ENCODE data around the gene SCT. TPM values are rescaled to one million over a fixed set of nuclear protein-coding genes. Genes with fewer than 3 reads are reported as not detected.

Gene SCT
- total and polyA plus RNA-seq, 2 of the 4 experiments (the other 2 are of a cell fraction): not detected

- H3K4me2 ChIP-seq (ENCODE audit: low read depth, low read length): no peak overlapping the region
- H2AK5ac ChIP-seq (ENCODE audit: low read depth, low read length): no peak overlapping the region
- H3K27ac ChIP-seq (ENCODE audit: insufficient read depth, low read length): no peak overlapping the region
- intact Hi-C loops (cut with micrococcal nuclease) (no loop called here), dilution Hi-C loops (cut with HindIII; ENCODE audit: low sequenced_read_pairs, unreplicated experiment) (no loop called here), in situ Hi-C loops (cut with MboI; ENCODE audit: low sequenced_read_pairs) (no loop called here)
- WGBS, 2 experiments (ENCODE audit: extremely low coverage in 2 of 2, insufficient read length in 1 of 2): 100% methylated on average over 2 of the region's 13 CpGs; no CpG with 5 or more reads in 1 of the 2 experiments
- H3K4me1 ChIP-seq (ENCODE audit: control insufficient read depth, insufficient read depth, low read length): peaks cover 1% of the 10 kb centered on the region; the same call in 1 of the 2 replicates
- no peak overlapping the region for H4K5ac ChIP-seq (ENCODE audit: low read depth, low read length)
- no peak overlapping the region for H2BK120ac ChIP-seq (ENCODE audit: low read depth, low read length)
- H3K56ac ChIP-seq (ENCODE audit: extremely low read depth, insufficient read depth, low read length): no peak overlapping the region
- H3K14ac ChIP-seq (replicated peaks; ENCODE audit: low read depth, low read length): no peak overlapping the region
- no peak for ATAC-seq (ENCODE audit: low read depth)
- ChIA-PET CTCF (no interaction called here), POLR2A (ENCODE audit: unreplicated experiment) (no interaction called here)
- no peak overlapping the region for H2BK5ac ChIP-seq (ENCODE audit: low read depth, low read length, poor library complexity, severe bottlenecking)
- DNase-seq: no peak
- no peak overlapping the region for H3K23ac ChIP-seq (ENCODE audit: low read depth, low read length)
- H4K91ac ChIP-seq (ENCODE audit: insufficient read depth, low read depth, low read length): no peak overlapping the region
- H2BK15ac ChIP-seq (ENCODE audit: low read depth, low read length): no peak overlapping the region
- no peak overlapping the region for H4K8ac ChIP-seq (ENCODE audit: low read depth in 2 of 2, low read length in 2 of 2)
- no peak overlapping the region for H3K4me3 ChIP-seq (ENCODE audit: insufficient read depth, low read depth, low read length)
- H3K9me1 ChIP-seq (ENCODE audit: insufficient read depth, low read length): 0 out of 2 replicates have a peak, but pooled peaks cover 3% of the 10 kb centered on the region
- peak overlapping the region; percentile 43 for H2AFZ ChIP-seq (replicated peaks; ENCODE audit: low read length, poor library complexity)
- peaks cover 6% of the 10 kb centered on the region; the same call in 1 of the 2 replicates for H3K36me3 ChIP-seq (ENCODE audit: control insufficient read depth, insufficient read depth, low read length)
- no peak for TF ChIP-seq BHLHE40 (IDR thresholded peaks at IDR 0.05; ENCODE audit: low read depth, low read length)
- TF ChIP-seq MAZ (IDR thresholded peaks at IDR 0.05; ENCODE audit: borderline replicate concordance, low read depth, low read length): no peak
- no peak for TF ChIP-seq ELK1 (IDR thresholded peaks at IDR 0.05; ENCODE audit: borderline replicate concordance, low read depth, low read length)
- TF ChIP-seq RFX5 (IDR thresholded peaks at IDR 0.05; ENCODE audit: low read depth, low read length): no peak
- no peak for TF ChIP-seq RAD21 (IDR thresholded peaks at IDR 0.05; ENCODE audit: low read length)
- no peak for TF ChIP-seq RCOR1 (IDR thresholded peaks at IDR 0.05; ENCODE audit: insufficient replicate concordance, low read length)
- TF ChIP-seq POLR2A (IDR thresholded peaks at IDR 0.05; ENCODE audit: low read depth, low read length): no peak
- TF ChIP-seq SMC3 (IDR thresholded peaks at IDR 0.05; ENCODE audit: low read depth, low read length): no peak
- TF ChIP-seq USF2 (IDR thresholded peaks at IDR 0.05; ENCODE audit: low read depth, low read length): no peak
- no TSS peak for BruUV-seq (replicated peaks)
- no peak overlapping the region for H3K9ac ChIP-seq (ENCODE audit: low read depth, low read length)
- H3K9me3 ChIP-seq (ENCODE audit: control insufficient read depth, insufficient read depth, low read length): no peaks in the 10 kb centered on the region
- H3K18ac ChIP-seq (ENCODE audit: low read depth, low read length): no peak overlapping the region
- H4K20me1 ChIP-seq (ENCODE audit: insufficient read depth, low read length): peaks cover 3% of the 10 kb centered on the region
- peaks cover 2 to 23% of the 10 kb centered on the region in 2 experiments; a peak in 2 of 4 replicates for H3K79me1 ChIP-seq (ENCODE audit: low read depth in 1 of 2, low read length in 2 of 2)
- no peak overlapping the region for H2BK20ac ChIP-seq (ENCODE audit: low read depth, low read length)
- no peak overlapping the region for H3K4ac ChIP-seq (ENCODE audit: low read depth, low read length)
- H2AK9ac ChIP-seq (replicated peaks; ENCODE audit: low read depth, low read length, poor library complexity): peak overlapping the region; percentile 28
- no peaks in the 10 kb centered on the region for H3K27me3 ChIP-seq (ENCODE audit: control insufficient read depth, insufficient read depth, low read length)
Observed at GRCh38 chr11:620201-620600, 6.8 kb downstream of the SCT start.

Measured in IMR-90 (cell line).